Activated CD4-positive, alpha-beta T cell treated with anti-CD3 and anti-CD28 coated beads, Interleukin-2, amount 10 ng/mL, durations not matched to agents 7 days and 5 days (primary cell): ENCODE results near the gene SH3PXD2B. TPM values are rescaled to one million over a fixed set of nuclear protein-coding genes. Genes with fewer than 3 reads are reported as not detected.
"Not testable (repeated sequence)": the region's sequence is repeated elsewhere in the genome, so short reads cannot be mapped to it uniquely, and the experiment has no call there.

ENCODE experiments used
- CTCF ChIA-PET: fragments of 350-600 bp; sonication (Branson Sonifier 250); formaldehyde crosslinking; loops from one replicate; lab custom pipeline; 2021; ENCODE audit warnings: antibody characterized with exemption; lab: Charles Lee
- POLR2A ChIA-PET: fragments of 350-600 bp; sonication (Branson Sonifier 250); formaldehyde crosslinking; loops from one replicate; lab custom pipeline; 2021; ENCODE audit warnings: antibody characterized with exemption; lab: Charles Lee
- DNase-seq: peaks from one replicate; pipeline ENCODE4 v3.0.0-alpha.2; 2020
- H3K27ac Mint-ChIP-seq: one replicate; pipeline ENCODE4 v1.8.0; 2021; ENCODE audit warnings: mild to moderate bottlenecking, moderate library complexity, mixed read lengths
- H3K27me3 Mint-ChIP-seq: one replicate; pipeline ENCODE4 v1.8.0; 2021; ENCODE audit warnings: mixed read lengths
- H3K36me3 Mint-ChIP-seq: one replicate; pipeline ENCODE4 v1.8.0; 2021; ENCODE audit warnings: low read depth, mixed read lengths
- H3K4me1 Mint-ChIP-seq: one replicate; pipeline ENCODE4 v1.8.0; 2021; ENCODE audit warnings: mixed read lengths
- H3K4me3 Mint-ChIP-seq: one replicate; pipeline ENCODE4 v1.8.0; 2021; ENCODE audit warnings: mild to moderate bottlenecking, moderate library complexity, mixed read lengths
- H3K9me3 Mint-ChIP-seq: one replicate; pipeline ENCODE4 v1.8.0; 2021; ENCODE audit warnings: mixed read lengths
- total RNA-seq, 2 experiments: library from RNA; stranded (reverse); gene quantifications; one replicate each; pipeline ENCODE4 v1.2.3, GENCODE V29; 2021

The SH3PXD2B gene
- total RNA-seq, 2 experiments from 2014 or later, result 0.33 to 0.35 TPM

GRCh38 chr5:172383191-172383802 is 71.0 kb downstream of the SH3PXD2B start:
- H3K27me3 Mint-ChIP-seq, result peaks cover 2% of the 10 kb centered on the region
- CTCF ChIA-PET, result interaction anchor here (0.8 kb wide), 1 partner anchor 13 kb away, joined by 6 read pairs; no protein-coding TSS in a partner anchor
- no peaks in the 10 kb centered on the region for H3K4me1 Mint-ChIP-seq
- H3K27ac Mint-ChIP-seq, result no peak overlapping the region
- no peaks in the 10 kb centered on the region for H3K9me3 Mint-ChIP-seq
- POLR2A ChIA-PET, result no interaction called here
- no peak overlapping the region for H3K4me3 Mint-ChIP-seq
- no peak for DNase-seq
- H3K36me3 Mint-ChIP-seq, result no peaks in the 10 kb centered on the region

- H3K27me3 Mint-ChIP-seq, result peaks cover 2% of the 10 kb centered on the region
- no peak for DNase-seq
- no peak overlapping the region for H3K27ac Mint-ChIP-seq
- no peaks in the 10 kb centered on the region for H3K9me3 Mint-ChIP-seq
- CTCF ChIA-PET, result no interaction called here
- H3K36me3 Mint-ChIP-seq, result no peaks in the 10 kb centered on the region
- POLR2A ChIA-PET, result no interaction called here
- no peak overlapping the region for H3K4me3 Mint-ChIP-seq
- H3K4me1 Mint-ChIP-seq, result peaks cover 5% of the 10 kb centered on the region
Measured at GRCh38 chr5:172380987-172381643, 73.2 kb downstream of the SH3PXD2B start.

- H3K4me3 Mint-ChIP-seq, result no peak overlapping the region
- no peaks in the 10 kb centered on the region for H3K36me3 Mint-ChIP-seq
- peaks cover 2% of the 10 kb centered on the region for H3K27me3 Mint-ChIP-seq
- no peak for DNase-seq
- no peak overlapping the region for H3K27ac Mint-ChIP-seq
- CTCF ChIA-PET, result no interaction called here
- H3K4me1 Mint-ChIP-seq, result peaks cover 5% of the 10 kb centered on the region
- POLR2A ChIA-PET, result no interaction called here
- H3K9me3 Mint-ChIP-seq, result no peaks in the 10 kb centered on the region
Measured at GRCh38 chr5:172380301-172380986, 73.9 kb downstream of the SH3PXD2B start.

- H3K36me3 Mint-ChIP-seq, result no peaks in the 10 kb centered on the region
- CTCF ChIA-PET, result interaction anchor here (0.6 to 0.7 kb wide), 4 partner anchors 162 to 1161 kb away, joined by 3 to 4 read pairs (median 3); no protein-coding TSS in a partner anchor
- H3K27me3 Mint-ChIP-seq, result peaks cover 2% of the 10 kb centered on the region
- H3K4me1 Mint-ChIP-seq, result peaks cover 5% of the 10 kb centered on the region
- H3K4me3 Mint-ChIP-seq, result no peak overlapping the region
- DNase-seq, result no peak
- POLR2A ChIA-PET, result no interaction called here
- H3K9me3 Mint-ChIP-seq, result no peaks in the 10 kb centered on the region
- H3K27ac Mint-ChIP-seq, result no peak overlapping the region
Measured at GRCh38 chr5:172379481-172379880, 74.8 kb downstream of the SH3PXD2B start.

- peaks cover 2% of the 10 kb centered on the region for H3K9me3 Mint-ChIP-seq
- H3K27me3 Mint-ChIP-seq, result peaks cover 2% of the 10 kb centered on the region
- no peak overlapping the region for H3K4me3 Mint-ChIP-seq
- no peak for DNase-seq
- no peaks in the 10 kb centered on the region for H3K36me3 Mint-ChIP-seq
- H3K27ac Mint-ChIP-seq, result no peak overlapping the region
- POLR2A ChIA-PET, result no interaction called here
- peaks cover 5% of the 10 kb centered on the region for H3K4me1 Mint-ChIP-seq
- CTCF ChIA-PET, result interaction anchor here (1.2 kb wide), 1 partner anchor 26 kb away, joined by 3 read pairs; no protein-coding TSS in a partner anchor
Measured at GRCh38 chr5:172377856-172378255, 76.5 kb downstream of the SH3PXD2B start.

- DNase-seq, result no peak
- Mint-ChIP-seq H3K4me3 (no peak overlapping the region), H3K36me3 (no peaks in the 10 kb centered on the region), H3K4me1 (peaks cover 5% of the 10 kb centered on the region), H3K27ac (no peak overlapping the region), H3K9me3 (peaks cover 2% of the 10 kb centered on the region), H3K27me3 (peaks cover 2% of the 10 kb centered on the region)
- ChIA-PET POLR2A (no interaction called here), CTCF (interaction anchor here (1.2 kb wide), 1 partner anchor 26 kb away, joined by 3 read pairs; no protein-coding TSS in a partner anchor)
Measured at GRCh38 chr5:172377438-172377837, 76.9 kb downstream of the SH3PXD2B start.

GRCh38 chr5:172374783-172375182 is 79.5 kb downstream of the SH3PXD2B start:
- ChIA-PET POLR2A (no interaction called here), CTCF (interaction anchor here (0.9 kb wide), 1 partner anchor 27 kb away, joined by 3 read pairs; no protein-coding TSS in a partner anchor)
- H3K27me3 Mint-ChIP-seq, result no peaks in the 10 kb centered on the region

GRCh38 chr5:172373680-172374079 is 80.6 kb downstream of the SH3PXD2B start:
- no peak for DNase-seq
- no peak overlapping the region for H3K4me3 Mint-ChIP-seq
- H3K4me1 Mint-ChIP-seq, result peaks cover 5% of the 10 kb centered on the region
- H3K27ac Mint-ChIP-seq, result no peak overlapping the region
- ChIA-PET POLR2A (no interaction called here), CTCF (interaction anchor here (0.5 to 0.7 kb wide), 2 partner anchors 64 to 1540 kb away, joined by 3 to 4 read pairs; no protein-coding TSS in a partner anchor)
- H3K9me3 Mint-ChIP-seq, result peaks cover 15% of the 10 kb centered on the region
- H3K36me3 Mint-ChIP-seq, result peaks cover 3% of the 10 kb centered on the region
- H3K27me3 Mint-ChIP-seq, result no peaks in the 10 kb centered on the region

More at GRCh38 chr5:172374783-172375182, 79.5 kb downstream of the SH3PXD2B start:
- peaks cover 15% of the 10 kb centered on the region for H3K9me3 Mint-ChIP-seq
- peaks cover 3% of the 10 kb centered on the region for H3K36me3 Mint-ChIP-seq
- no peak overlapping the region for H3K27ac Mint-ChIP-seq
- no peak for DNase-seq
- H3K4me3 Mint-ChIP-seq, result no peak overlapping the region
- H3K4me1 Mint-ChIP-seq, result peaks cover 5% of the 10 kb centered on the region

- CTCF ChIA-PET, result no interaction called here
- H3K36me3 Mint-ChIP-seq, result peaks cover 3% of the 10 kb centered on the region
- H3K4me1 Mint-ChIP-seq, result no peaks in the 10 kb centered on the region
Measured at GRCh38 chr5:172371684-172372083, 82.6 kb downstream of the SH3PXD2B start.

GRCh38 chr5:172370648-172371545 is 83.4 kb downstream of the SH3PXD2B start:
- H3K9me3 Mint-ChIP-seq, result peaks cover 15% of the 10 kb centered on the region
- H3K36me3 Mint-ChIP-seq, result peaks cover 3% of the 10 kb centered on the region
- ChIA-PET POLR2A (no interaction called here), CTCF (interaction anchor here (1.1 to 2.0 kb wide), 3 partner anchors 9 to 81 kb away, joined by 4 read pairs; no protein-coding TSS in a partner anchor)
- H3K27ac Mint-ChIP-seq, result no peak overlapping the region
- no peaks in the 10 kb centered on the region for H3K27me3 Mint-ChIP-seq
- H3K4me3 Mint-ChIP-seq, result no peak overlapping the region
- H3K4me1 Mint-ChIP-seq, result no peaks in the 10 kb centered on the region
- DNase-seq, result peak; percentile 45

More at GRCh38 chr5:172371684-172372083, 82.6 kb downstream of the SH3PXD2B start:
- no peak for DNase-seq
- Mint-ChIP-seq H3K27ac (no peak overlapping the region), H3K4me3 (no peak overlapping the region), H3K27me3 (no peaks in the 10 kb centered on the region), H3K9me3 (peaks cover 15% of the 10 kb centered on the region)
- POLR2A ChIA-PET, result no interaction called here

GRCh38 chr5:172370237-172370640 is 84.1 kb downstream of the SH3PXD2B start:
- Mint-ChIP-seq H3K9me3 (peaks cover 15% of the 10 kb centered on the region), H3K27ac (no peak overlapping the region), H3K4me3 (no peak overlapping the region), H3K36me3 (peaks cover 3% of the 10 kb centered on the region), H3K4me1 (peaks cover under 1% of the 10 kb centered on the region), H3K27me3 (no peaks in the 10 kb centered on the region)
- ChIA-PET POLR2A (no interaction called here), CTCF (interaction anchor here (1.1 to 2.0 kb wide), 3 partner anchors 9 to 81 kb away, joined by 4 read pairs; no protein-coding TSS in a partner anchor)
- no peak for DNase-seq

GRCh38 chr5:172368699-172369098 is 85.6 kb downstream of the SH3PXD2B start:
- H3K27me3 Mint-ChIP-seq, DNase-seq, H3K36me3 Mint-ChIP-seq, H3K4me1 Mint-ChIP-seq, H3K4me3 Mint-ChIP-seq, CTCF ChIA-PET, POLR2A ChIA-PET, H3K27ac Mint-ChIP-seq: not testable (repeated sequence)
- peaks cover 13% of the 10 kb centered on the region for H3K9me3 Mint-ChIP-seq
